ENCODE data around the gene TNFRSF18. TPM values are rescaled to one million over a fixed set of nuclear protein-coding genes. Genes with fewer than 3 reads are reported as not detected.

The TNFRSF18 gene
- total and polyA plus RNA-seq, 3 donors from 2014 or later = 0.67 TPM; not detected in 2

- WGBS, 2 donors = 44 to 68% methylated on average over 5 to 22 of the region's 23 CpGs
- Histone ChIP-seq H3K36me3 (ENCODE audit: low read depth, missing control alignments) (no peaks in the 10 kb centered on the region), H3K4me1 (no peaks in the 10 kb centered on the region), H3K27ac (no peak overlapping the region), H3K4me3 (no peak overlapping the region), H3K27me3 (no peaks in the 10 kb centered on the region), H3K9me3 (no peaks in the 10 kb centered on the region)
- DNase-seq = no peak
- intact Hi-C loops (cut with DNase I; ENCODE audit: low total_unique reads) = loop anchor here (10.0 kb wide), 1 partner anchor 116 kb away; no protein-coding TSS in a partner anchor
- TF ChIP-seq POLR2A (IDR thresholded peaks at IDR 0.05) (no peak), CTCF (IDR thresholded peaks at IDR 0.05) (no peak)
Observed at GRCh38 chr1:1240822-1241587, 34.6 kb upstream of the TNFRSF18 start.

- no peak for DNase-seq
- intact Hi-C loops (cut with DNase I; ENCODE audit: low total_unique reads) = loop anchor here (10.0 kb wide), 1 partner anchor 116 kb away; no protein-coding TSS in a partner anchor
- Histone ChIP-seq H3K27ac (no peak overlapping the region), H3K4me1 (no peaks in the 10 kb centered on the region), H3K4me3 (no peak overlapping the region), H3K27me3 (no peaks in the 10 kb centered on the region), H3K9me3 (no peaks in the 10 kb centered on the region), H3K36me3 (ENCODE audit: low read depth, missing control alignments) (no peaks in the 10 kb centered on the region)
- TF ChIP-seq CTCF (IDR thresholded peaks at IDR 0.05) (no peak), POLR2A (IDR thresholded peaks at IDR 0.05) (no peak)
- WGBS, 2 donors = 57 to 76% methylated on average over 4 to 7 of the region's 11 CpGs
Observed at GRCh38 chr1:1240348-1240732, 33.9 kb upstream of the TNFRSF18 start.

- Histone ChIP-seq H3K4me1 (no peaks in the 10 kb centered on the region), H3K4me3 (no peak overlapping the region), H3K27ac (no peak overlapping the region), H3K36me3 (ENCODE audit: low read depth, missing control alignments) (no peaks in the 10 kb centered on the region), H3K27me3 (no peaks in the 10 kb centered on the region), H3K9me3 (no peaks in the 10 kb centered on the region)
- DNase-seq = no peak
- intact Hi-C loops (cut with DNase I; ENCODE audit: low total_unique reads) = loop anchor here (10.0 kb wide), 1 partner anchor 115 kb away; no protein-coding TSS in a partner anchor
- 48% methylated on average over 30 of the region's 30 CpGs; no CpG with 5 or more reads in 1 of the 2 donors for WGBS, 2 donors
- TF ChIP-seq POLR2A (IDR thresholded peaks at IDR 0.05) = no peak
- TF ChIP-seq CTCF (IDR thresholded peaks at IDR 0.05) = no peak
Observed at GRCh38 chr1:1239614-1240347, 33.4 kb upstream of the TNFRSF18 start.

- Histone ChIP-seq H3K9me3 (no peaks in the 10 kb centered on the region), H3K4me1 (no peaks in the 10 kb centered on the region), H3K27ac (no peak overlapping the region), H3K36me3 (ENCODE audit: low read depth, missing control alignments) (no peaks in the 10 kb centered on the region), H3K4me3 (no peak overlapping the region), H3K27me3 (no peaks in the 10 kb centered on the region)
- intact Hi-C loops (cut with DNase I; ENCODE audit: low total_unique reads) = no loop called here
- TF ChIP-seq CTCF (IDR thresholded peaks at IDR 0.05) (no peak), POLR2A (IDR thresholded peaks at IDR 0.05) (no peak)
- no peak for DNase-seq
- 67% methylated on average over 15 of the region's 15 CpGs; no CpG with 5 or more reads in 1 of the 2 donors for WGBS, 2 donors
Observed at GRCh38 chr1:1239227-1239613, 32.8 kb upstream of the TNFRSF18 start.

Data from testis (tissue), 3 donors.